NCI-H146 treated with DMSO at 0.1 percent for 48 hours (cell line): Measurements from ENCODE around the gene PBX4.
"Not testable (repeated sequence)": the region's sequence is repeated elsewhere in the genome, so short reads cannot be mapped to it uniquely, and the experiment has no call there.

ENCODE experiments used
- DNase-seq: peaks from one replicate; lab custom pipeline; 2025; ENCODE audit not compliant: unreplicated experiment; lab: John Stamatoyannopoulos, UW

The PBX4 gene, protein sequence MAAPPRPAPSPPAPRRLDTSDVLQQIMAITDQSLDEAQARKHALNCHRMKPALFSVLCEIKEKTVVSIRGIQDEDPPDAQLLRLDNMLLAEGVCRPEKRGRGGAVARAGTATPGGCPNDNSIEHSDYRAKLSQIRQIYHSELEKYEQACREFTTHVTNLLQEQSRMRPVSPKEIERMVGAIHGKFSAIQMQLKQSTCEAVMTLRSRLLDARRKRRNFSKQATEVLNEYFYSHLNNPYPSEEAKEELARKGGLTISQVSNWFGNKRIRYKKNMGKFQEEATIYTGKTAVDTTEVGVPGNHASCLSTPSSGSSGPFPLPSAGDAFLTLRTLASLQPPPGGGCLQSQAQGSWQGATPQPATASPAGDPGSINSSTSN

GRCh38 chr19:19618219-19619051, at the start of gene PBX4:
Gene PBX4, minus strand, starts transcription at chr19:19618687. Its CDS starts 58 bp downstream, at chr19:19618629.
- peak; percentile 99 for DNase-seq

DNA sequence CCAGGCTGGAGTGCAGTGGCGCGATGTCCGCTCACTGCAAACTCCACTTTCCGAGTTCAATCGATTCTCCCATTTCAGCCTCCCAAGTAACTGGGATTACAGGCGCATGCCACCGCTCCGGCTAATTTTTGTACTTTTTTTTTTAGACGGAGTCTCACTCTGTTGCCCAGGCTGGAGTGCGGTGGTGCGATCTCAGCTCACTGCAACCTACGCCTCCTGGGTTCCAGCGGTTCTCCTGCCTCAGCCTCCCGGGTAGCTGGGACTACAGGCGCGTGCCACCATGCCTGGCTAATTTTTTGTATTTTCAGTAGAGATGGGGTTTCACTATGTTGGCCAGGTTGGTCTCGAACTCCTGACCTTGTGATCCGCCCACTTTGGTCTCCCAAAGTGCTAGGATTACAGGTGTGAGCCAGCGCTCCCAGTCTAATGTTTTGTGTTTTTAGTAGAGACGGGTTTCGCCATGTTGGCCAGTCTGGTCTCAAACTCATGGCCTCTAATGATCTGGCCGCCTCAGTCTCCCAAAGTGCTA, 47.0 kb upstream of the PBX4 start:
- not testable (repeated sequence) for DNase-seq

DNA sequence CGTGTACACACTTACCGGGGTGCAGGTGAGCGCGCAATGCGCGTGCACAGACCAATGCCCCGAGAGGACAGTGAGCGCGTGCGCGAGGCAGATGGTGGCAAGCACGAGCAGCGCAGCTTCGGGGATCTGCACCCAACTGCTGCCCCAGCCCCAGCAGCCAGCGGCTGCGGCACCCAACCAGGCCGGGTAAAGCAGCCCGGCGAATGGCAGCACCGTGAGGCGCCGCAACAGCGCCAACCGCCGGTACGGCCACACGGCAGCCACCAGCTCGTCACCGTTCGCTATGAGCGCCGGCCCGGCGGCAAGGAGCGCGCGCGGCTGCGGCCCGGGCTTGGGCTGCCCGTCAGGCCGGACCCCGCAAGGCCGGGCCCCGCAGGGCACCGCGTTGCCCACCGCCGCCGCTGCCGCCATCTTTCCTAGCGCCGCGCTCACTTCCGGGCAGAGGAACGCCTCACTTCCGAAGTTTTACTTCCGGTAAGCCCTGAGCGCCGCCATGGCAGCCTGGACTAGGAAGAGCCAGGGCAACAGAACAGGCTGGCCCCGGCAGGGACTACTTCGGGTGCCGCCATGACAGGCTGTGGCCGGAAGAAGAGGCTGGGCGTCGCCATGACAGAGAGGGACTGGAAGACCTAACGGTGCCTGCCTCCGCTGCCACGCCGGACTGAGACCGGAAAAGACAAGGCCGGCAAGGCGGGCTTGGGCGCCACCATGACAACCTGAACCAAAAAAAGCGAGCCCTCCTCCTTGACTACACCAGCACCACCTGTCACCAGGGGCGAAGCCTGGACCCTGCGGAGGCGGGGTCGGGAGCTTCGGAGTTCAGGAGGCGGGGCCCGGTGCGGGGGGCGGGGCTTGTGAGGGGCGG, 45.0 kb upstream of the PBX4 start, which contains the start of gene ATP13A1:
TSS of gene ATP13A1 (minus strand) at position 421 of the 865 bp plus-strand sequence. CDS start at position 411, 10 bp downstream.
- DNase-seq = peak; percentile 99

DNA sequence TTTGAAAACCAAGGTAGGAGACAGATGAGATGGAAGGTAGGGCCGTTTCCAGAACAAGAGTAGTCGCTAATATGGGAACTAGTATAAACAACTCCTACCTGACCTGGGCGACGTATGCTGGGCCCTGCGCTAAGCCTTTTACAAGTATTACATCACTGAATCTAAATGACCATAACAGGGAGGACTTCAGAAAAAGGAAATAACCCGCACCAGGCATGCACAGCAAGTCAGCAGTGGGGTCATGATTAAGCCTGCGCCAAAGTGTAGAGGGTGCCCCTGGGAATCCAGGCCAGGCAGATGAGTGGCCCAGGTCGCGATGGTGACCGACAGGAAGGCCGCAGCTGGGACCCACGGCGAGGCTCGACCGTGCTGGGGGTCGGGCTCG, 44.4 kb upstream of the PBX4 start:
- no peak for DNase-seq

DNA sequence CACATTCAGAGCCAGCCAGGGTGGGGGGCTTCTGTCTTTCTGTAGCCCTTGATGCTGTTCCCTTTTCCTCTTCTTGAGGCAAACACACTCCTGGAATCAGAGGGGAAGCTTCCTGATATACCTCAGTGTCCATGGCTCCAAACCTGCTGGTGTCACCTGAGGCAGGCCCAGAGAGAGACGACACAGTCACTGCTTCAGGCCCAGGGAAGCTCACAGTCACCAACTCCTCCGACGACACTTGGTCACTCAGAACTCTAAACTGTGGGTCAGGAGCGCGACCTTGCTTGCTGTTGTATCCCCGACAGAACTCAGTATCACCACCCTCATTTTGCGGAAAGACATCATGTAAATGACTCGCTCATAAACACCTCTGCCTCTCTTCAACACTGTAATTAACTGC, 43.9 kb upstream of the PBX4 start:
- DNase-seq = no peak

- DNase-seq = no peak
Observed at GRCh38 chr19:19661675-19662251, 43.3 kb upstream of the PBX4 start.

DNA sequence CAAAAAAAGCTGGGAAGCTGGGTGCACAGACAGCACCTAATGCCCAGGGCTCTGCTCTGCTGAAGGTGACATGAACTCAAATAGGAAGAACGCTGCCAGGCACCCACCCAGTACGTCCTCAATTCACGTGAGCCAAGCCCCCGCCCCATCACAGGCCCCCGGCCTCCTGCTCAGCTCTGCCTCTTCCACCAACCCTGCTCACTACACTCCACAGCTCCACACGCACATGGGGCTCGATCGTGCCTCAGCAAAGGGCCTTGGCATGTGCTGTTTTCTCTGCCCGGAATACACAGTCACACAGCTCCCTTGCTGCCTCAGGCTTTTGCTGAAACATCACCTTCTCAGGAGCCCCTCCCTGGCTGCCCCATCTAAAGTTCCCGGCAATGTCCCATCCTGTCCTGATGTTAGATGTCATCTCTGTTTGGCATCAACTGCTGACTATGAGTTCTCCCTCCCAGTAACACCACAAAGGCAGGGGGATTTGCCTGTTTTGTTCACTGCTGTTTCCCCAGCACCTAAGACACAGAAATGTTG, 42.7 kb upstream of the PBX4 start:
- DNase-seq = no peak

DNA sequence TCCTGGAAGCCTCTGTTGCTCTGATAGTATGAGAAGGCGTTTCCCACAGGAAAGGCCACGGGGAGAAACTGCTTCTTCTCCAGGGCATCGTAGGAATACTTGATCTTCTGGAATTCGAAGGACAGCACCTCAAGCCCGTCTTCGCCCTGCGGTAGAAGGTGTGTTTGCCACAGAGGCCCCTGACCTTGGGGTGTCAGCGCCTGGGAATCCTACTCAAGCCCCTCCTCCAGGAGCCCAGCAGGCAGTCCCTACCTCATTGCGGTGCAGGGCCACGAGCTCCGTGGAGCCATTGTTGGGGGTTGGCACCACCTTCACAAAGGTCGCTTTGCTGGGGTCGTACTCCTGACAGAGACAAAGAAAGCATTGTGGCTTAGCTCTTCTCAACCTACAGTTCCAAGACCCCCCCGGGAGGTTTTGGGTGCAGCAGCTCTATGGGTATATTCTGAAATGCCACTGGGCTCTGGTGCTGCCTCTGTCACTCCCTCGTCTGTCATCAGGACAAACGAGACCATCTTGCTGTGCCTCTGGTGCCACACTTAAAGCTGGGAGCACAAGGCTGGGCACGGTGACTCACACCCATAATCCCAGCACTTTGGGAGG, 41.3 kb upstream of the PBX4 start:
- no peak for DNase-seq

DNA sequence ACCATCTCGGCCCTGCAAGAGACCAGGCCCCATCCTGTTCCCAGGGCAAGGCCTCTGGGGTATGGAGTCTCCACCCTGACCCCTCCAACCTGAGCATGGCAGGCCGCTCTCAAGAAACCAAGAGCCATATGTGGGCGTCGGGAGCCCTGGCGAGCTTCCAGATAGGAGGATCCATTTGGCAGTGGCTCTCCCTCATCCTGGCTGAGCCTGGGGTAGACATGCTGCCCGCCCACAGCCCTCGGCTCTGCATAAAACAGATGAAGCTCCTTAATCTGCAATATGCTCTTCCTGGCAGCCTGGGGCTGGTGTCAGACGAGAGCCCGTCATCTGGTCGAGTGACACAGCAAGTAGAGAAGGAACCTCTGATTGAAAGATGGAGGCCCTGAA, 38.9 kb upstream of the PBX4 start:
- no peak for DNase-seq

- no peak for DNase-seq
Observed at GRCh38 chr19:19656451-19657396, 38.2 kb upstream of the PBX4 start.

- DNase-seq = no peak
Observed at GRCh38 chr19:19655641-19656343, 37.3 kb upstream of the PBX4 start.

DNA sequence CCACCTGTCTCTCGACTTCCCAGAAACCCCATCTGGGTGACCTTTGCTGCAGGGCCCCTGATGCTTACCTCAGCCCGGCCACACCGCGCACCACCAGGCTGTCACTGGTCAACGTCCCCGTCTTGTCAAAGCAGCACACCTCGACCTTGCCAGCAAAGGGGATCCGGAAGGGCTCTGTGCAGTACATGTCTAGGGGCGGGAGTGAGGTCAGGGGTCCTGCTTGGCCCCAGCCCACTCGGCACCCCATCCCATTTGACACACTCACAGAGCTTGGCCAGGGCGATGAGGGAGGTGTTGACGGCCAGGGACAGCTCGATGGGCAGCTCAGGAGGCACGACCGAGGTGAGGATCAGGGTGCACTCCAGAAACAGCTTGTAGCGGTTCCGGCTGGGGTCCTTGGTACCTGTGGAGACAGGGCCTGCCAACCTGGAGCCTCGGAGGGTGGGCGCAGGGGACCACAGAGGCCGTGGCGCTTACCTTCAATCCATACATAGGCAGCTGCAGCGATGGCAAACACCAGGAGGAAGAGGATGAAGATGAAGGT, 36.6 kb upstream of the PBX4 start:
- DNase-seq = no peak

- DNase-seq = no peak
Observed at GRCh38 chr19:19654441-19654840, 36.0 kb upstream of the PBX4 start.

GRCh38 chr19:19653597-19654147, 35.2 kb upstream of the PBX4 start:
- DNase-seq = no peak

DNA sequence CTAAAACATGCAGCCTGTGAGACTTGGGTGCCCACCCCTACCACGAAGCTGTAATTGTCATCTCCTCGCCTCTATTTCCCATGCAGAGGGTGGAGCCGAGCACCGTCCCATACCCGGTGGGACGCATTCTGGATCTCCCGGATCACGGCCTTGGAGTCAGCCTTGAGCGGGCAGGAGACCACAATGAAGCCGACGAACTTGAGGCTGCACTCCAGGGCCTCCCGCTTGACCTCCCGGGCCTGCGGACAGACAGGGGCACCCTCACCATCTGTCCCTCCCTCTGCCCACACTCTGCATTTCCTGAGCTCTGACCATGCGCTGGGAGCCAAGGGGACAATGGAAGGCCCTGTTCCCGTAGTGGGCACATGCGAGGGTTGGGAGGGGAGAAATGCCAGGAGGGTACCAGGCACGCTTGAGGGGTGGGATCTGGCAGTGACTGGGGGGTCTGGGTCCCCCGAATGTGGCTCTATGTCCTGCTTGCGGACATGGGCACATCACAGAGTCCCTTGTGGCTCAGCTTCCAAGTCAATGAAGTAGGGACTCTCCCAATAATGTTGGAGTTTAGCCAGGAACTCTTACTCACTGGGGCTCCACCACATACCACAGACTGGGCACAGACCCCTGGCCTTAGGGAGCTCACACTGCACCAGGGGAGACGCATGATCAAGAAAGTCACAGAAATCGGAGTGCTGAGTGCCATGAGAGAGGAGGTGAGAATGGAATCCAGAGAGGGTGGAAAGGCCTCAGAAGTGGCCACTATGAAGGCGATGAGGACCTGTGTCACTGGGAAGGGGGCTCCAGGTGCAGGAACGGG, 34.2 kb upstream of the PBX4 start:
- no peak for DNase-seq

GRCh38 chr19:19651076-19651475, 32.6 kb upstream of the PBX4 start:
- DNase-seq = no peak

DNA sequence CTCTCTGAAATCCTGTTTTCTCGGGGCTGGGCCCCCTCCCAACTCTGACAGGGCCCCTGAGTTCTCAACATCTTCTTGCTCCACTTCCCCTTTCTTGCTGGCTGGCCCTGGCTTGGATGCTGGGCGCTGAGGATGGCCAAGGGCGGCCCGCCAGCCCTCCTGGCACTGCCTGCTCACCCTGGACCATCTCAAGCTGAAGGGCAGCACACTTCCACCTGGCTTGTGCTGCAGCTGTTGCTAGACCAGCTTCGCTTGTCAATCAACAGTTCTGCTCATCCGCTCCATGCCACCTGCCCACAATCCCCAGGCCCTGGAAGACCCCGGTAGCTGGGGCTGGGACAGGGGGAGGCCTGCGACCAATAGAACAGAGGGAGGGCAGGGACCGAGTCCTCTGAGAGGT, 31.8 kb upstream of the PBX4 start:
- no peak for DNase-seq
